ENCODE results near the gene ATP5PO.
"Not testable (repeated sequence)": the region's sequence is repeated elsewhere in the genome, so short reads cannot be mapped to it uniquely, and the experiment has no call there.

The ATP5PO gene

DNA sequence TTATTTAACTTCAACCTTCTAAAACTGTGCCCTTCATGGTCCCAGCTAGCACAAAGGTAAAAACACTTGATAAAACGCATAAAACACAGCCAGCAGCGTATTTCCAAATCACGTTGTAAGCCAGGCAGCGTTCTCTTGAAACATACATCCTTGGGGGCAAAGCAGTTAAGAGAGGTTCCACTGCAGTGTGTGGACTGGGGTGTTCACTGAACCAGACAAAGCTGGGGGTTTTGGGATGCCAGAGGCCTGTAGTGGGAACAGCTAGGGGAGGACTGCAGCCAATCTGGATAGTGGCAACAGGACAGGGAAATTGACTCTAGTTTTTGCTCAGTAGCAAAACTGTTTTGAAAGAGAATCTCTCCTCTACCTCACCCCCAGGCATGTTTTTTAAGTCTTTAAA lies 21.5 kb upstream of the ATP5PO start:
- TF ChIP-seq CTCF (IDR thresholded peaks at IDR 0.05; ENCODE audit: control extremely low read depth, extremely low read depth, low read depth, missing control alignments), result no peak
- DNase-seq (ENCODE audit: extremely low spot score), result no peak
- ChIA-PET CTCF (interaction anchor here (0.8 to 10.7 kb wide), 8 partner anchors 10 to 419 kb away, joined by 3 to 119 read pairs (median 4); no protein-coding TSS in a partner anchor), POLR2A (no interaction called here)

GRCh38 chr21:33936301-33937038 lies 20.9 kb upstream of the ATP5PO start:
- POLR2A ChIA-PET, result no interaction called here
- no peak for TF ChIP-seq CTCF (IDR thresholded peaks at IDR 0.05; ENCODE audit: control extremely low read depth, extremely low read depth, low read depth, missing control alignments)
- DNase-seq (ENCODE audit: extremely low spot score), result no peak
- CTCF ChIA-PET, result interaction anchor here (0.7 to 10.7 kb wide), 8 partner anchors 11 to 420 kb away, joined by 3 to 119 read pairs (median 4); no protein-coding TSS in a partner anchor

DNA sequence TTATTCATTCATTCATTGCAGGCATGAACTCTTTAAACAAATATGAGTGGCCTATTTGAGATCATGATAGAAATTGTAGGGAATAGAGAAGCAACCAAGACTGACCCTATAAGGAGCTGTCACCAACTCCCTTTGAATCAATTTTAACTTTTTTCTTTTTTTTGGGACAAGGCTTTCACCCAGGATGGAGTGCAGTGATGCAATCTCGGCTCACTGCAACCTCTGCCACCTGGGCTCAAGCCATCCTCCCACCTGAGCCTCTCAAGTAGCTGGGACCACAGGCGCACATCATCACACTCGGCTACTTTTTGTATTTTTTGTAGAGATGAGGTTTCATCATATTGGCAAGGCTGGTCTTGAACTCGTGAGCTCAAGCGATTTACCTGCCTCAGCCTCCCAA lies 17.1 kb upstream of the ATP5PO start:
- TF ChIP-seq CTCF (IDR thresholded peaks at IDR 0.05; ENCODE audit: control extremely low read depth, extremely low read depth, low read depth, missing control alignments), result no peak
- CTCF ChIA-PET, result interaction anchor here (1.4 to 10.7 kb wide), 5 partner anchors 9 to 415 kb away, joined by 4 to 119 read pairs (median 5); no protein-coding TSS in a partner anchor
- no peak for DNase-seq (ENCODE audit: extremely low spot score)
- POLR2A ChIA-PET, result no interaction called here

DNA sequence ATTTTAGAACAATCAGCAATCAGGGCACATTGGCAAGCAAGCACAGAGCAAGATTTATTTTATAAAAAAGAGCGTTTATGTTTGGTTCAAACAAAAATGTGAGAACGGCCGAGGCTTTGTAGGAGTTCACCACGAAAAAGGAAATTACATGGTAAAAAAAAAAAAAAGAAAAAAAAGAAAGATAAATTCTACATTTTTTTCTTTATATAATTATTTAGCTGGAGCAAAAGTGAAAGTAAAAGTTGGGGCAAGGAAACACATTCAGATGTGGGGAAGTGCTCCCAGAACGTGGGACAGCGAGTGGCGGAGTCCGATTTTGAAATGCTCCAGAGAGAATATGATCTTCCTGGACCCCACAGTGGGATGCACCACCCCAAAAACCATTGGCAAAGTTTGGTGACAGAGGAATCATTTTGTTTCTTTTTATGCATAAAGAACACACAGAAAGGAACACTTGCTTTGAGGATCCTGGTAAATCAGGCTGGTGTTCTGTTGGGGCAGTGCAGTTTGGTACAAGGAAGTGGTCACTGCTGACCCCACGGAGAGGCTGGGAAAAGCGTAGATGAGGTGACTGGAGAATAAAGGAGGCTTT lies 16.3 kb upstream of the ATP5PO start:
- no peak for DNase-seq (ENCODE audit: extremely low spot score)
- ChIA-PET CTCF (interaction anchor here (0.7 to 10.7 kb wide), 7 partner anchors 9 to 416 kb away, joined by 3 to 119 read pairs (median 4); no protein-coding TSS in a partner anchor), POLR2A (interaction anchor here (0.6 to 0.9 kb wide), 2 partner anchors 14 to 41 kb away, joined by 3 to 6 read pairs; no protein-coding TSS in a partner anchor)
- TF ChIP-seq CTCF (IDR thresholded peaks at IDR 0.05; ENCODE audit: control extremely low read depth, extremely low read depth, low read depth, missing control alignments), result no peak

- CTCF ChIA-PET, result interaction anchor here (0.9 to 10.7 kb wide), 5 partner anchors 8 to 417 kb away, joined by 3 to 119 read pairs (median 5); no protein-coding TSS in a partner anchor
- POLR2A ChIA-PET, result interaction anchor here (0.6 to 0.9 kb wide), 2 partner anchors 15 to 41 kb away, joined by 3 to 6 read pairs; no protein-coding TSS in a partner anchor
- DNase-seq (ENCODE audit: extremely low spot score), result not testable (repeated sequence)
Observed at GRCh38 chr21:33931052-33931798, 15.6 kb upstream of the ATP5PO start.

DNA sequence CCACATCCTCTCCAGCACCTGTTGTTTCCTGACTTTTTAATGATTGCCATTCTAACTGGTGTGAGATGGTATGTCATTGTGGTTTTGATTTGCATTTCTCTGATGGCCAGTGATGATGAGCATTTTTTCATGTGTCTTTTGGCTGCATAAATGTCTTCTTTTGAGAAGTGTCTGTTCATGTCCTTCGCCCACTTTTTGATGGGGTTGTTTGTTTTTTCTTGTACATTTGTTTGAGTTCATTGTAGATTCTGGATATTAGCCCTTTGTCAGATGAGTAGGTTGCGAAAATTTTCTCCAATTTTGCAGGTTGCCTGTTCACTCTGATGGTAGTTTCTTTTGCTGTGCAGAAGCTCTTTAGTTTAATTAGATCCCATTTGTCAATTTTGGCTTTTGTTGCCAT lies 10.6 kb upstream of the ATP5PO start:
- DNase-seq (ENCODE audit: extremely low spot score); CTCF ChIA-PET; POLR2A ChIA-PET: not testable (repeated sequence)

DNA sequence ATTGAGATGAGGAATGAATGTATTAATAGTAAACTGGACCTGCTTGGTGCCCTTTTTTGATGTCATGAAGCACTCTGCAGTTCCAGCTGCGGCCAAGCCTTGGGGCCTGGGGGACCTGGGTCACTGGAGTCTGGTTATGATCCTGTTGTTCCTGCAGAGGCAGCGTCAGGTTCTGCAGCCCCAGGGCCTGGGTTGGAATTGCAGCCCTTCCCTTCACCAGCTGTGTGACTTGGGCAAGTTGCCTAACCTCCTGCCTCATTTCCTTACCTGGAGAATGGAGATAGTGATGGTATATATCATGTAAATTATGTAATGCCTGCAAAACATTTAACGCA lies 9.1 kb upstream of the ATP5PO start:
- no peak for TF ChIP-seq CTCF (IDR thresholded peaks at IDR 0.05; ENCODE audit: control extremely low read depth, extremely low read depth, low read depth, missing control alignments)
- DNase-seq (ENCODE audit: extremely low spot score), result no peak
- ChIA-PET POLR2A (interaction anchor here (1.1 kb wide), 1 partner anchor 23 kb away, joined by 5 read pairs; no protein-coding TSS in a partner anchor), CTCF (interaction anchor here (0.7 to 14.8 kb wide), 65 partner anchors 10 to 961 kb away, joined by 3 to 368 read pairs (median 6); partner anchors contain the start of gene KCNE2)
